ENCODE data around the gene SYT14. TPM values are rescaled to one million over a fixed set of nuclear protein-coding genes. Genes with fewer than 3 reads are reported as not detected.

Gene SYT14
- polyA plus RNA-seq, 1 donor (not counting 4 experiments of a cell fraction or from before 2014, with no cell fraction given), result 8.3 TPM

GRCh38 chr1:210198840-210199239 is 260.8 kb downstream of the SYT14 start:
- no peak for FAIRE-seq
- Histone ChIP-seq H3K4me3 (ENCODE audit: control insufficient read depth in 2 of 3, extremely low read depth in 1 of 3, insufficient read depth in 2 of 3, low read depth in 1 of 3, low read length in 3 of 3) (no peak overlapping the region), H4K20me1 (ENCODE audit: control insufficient read depth, extremely low read depth, insufficient read depth, low read length) (no peaks in the 10 kb centered on the region), H3K36me3 (ENCODE audit: control insufficient read depth in 2 of 2, extremely low read depth in 1 of 2, insufficient read depth in 2 of 2, low read length in 2 of 2) (no peaks in the 10 kb centered on the region), H3K9me1 (ENCODE audit: control insufficient read depth, extremely low read depth, insufficient read depth, low read length) (no peaks in the 10 kb centered on the region), H3K27me3 (ENCODE audit: control insufficient read depth, extremely low read depth, insufficient read depth, low read length) (no peaks in the 10 kb centered on the region), H3K9me3 (ENCODE audit: control insufficient read depth, low read depth, low read length) (peaks cover 3% of the 10 kb centered on the region), H3K4me2 (ENCODE audit: control insufficient read depth, extremely low read depth, insufficient read depth, low read depth, low read length) (no peak overlapping the region), H3K9ac (ENCODE audit: control insufficient read depth, extremely low read depth, insufficient read depth, low read length) (no peak overlapping the region), H2AFZ (ENCODE audit: control insufficient read depth, low read length) (no peak overlapping the region), H3K79me2 (ENCODE audit: control insufficient read depth, insufficient read depth, low read length) (no peaks in the 10 kb centered on the region), H3K27ac (ENCODE audit: control insufficient read depth, insufficient read depth, low read length) (no peak overlapping the region), H3K4me1 (ENCODE audit: control insufficient read depth, extremely low read depth, insufficient read depth, low read length) (peaks cover 6% of the 10 kb centered on the region)
- dilution Hi-C loops (cut with MboI; ENCODE audit: extremely low pct_ligation_motif_present, low sequenced_read_pairs), result no loop called here
- no peak for DNase-seq (ENCODE audit: low read depth, low spot score)
- TF ChIP-seq CTCF (optimal IDR thresholded peaks at IDR 0.05 in 1 of 3, IDR thresholded peaks at IDR 0.05 in 1 of 3, conservative IDR thresholded peaks at IDR 0.05 in 1 of 3; ENCODE audit: extremely low read depth in 1 of 3, insufficient read depth in 2 of 3, low read length in 3 of 3), result no peak
- TF ChIP-seq EZH2 (IDR thresholded peaks at IDR 0.05; ENCODE audit: low read length), result no peak

- FAIRE-seq, result no peak
- Histone ChIP-seq H3K9me1 (ENCODE audit: control insufficient read depth, extremely low read depth, insufficient read depth, low read length) (no peaks in the 10 kb centered on the region), H3K4me1 (ENCODE audit: control insufficient read depth, extremely low read depth, insufficient read depth, low read length) (peaks cover 6% of the 10 kb centered on the region), H3K9ac (ENCODE audit: control insufficient read depth, extremely low read depth, insufficient read depth, low read length) (no peak overlapping the region), H3K4me3 (ENCODE audit: control insufficient read depth in 2 of 3, extremely low read depth in 1 of 3, insufficient read depth in 2 of 3, low read depth in 1 of 3, low read length in 3 of 3) (no peak overlapping the region), H3K79me2 (ENCODE audit: control insufficient read depth, insufficient read depth, low read length) (no peaks in the 10 kb centered on the region), H3K27ac (ENCODE audit: control insufficient read depth, insufficient read depth, low read length) (no peak overlapping the region), H2AFZ (ENCODE audit: control insufficient read depth, low read length) (no peak overlapping the region), H3K4me2 (ENCODE audit: control insufficient read depth, extremely low read depth, insufficient read depth, low read depth, low read length) (no peak overlapping the region), H3K36me3 (ENCODE audit: control insufficient read depth in 2 of 2, extremely low read depth in 1 of 2, insufficient read depth in 2 of 2, low read length in 2 of 2) (no peaks in the 10 kb centered on the region), H3K9me3 (ENCODE audit: control insufficient read depth, low read depth, low read length) (peaks cover 3% of the 10 kb centered on the region), H4K20me1 (ENCODE audit: control insufficient read depth, extremely low read depth, insufficient read depth, low read length) (no peaks in the 10 kb centered on the region), H3K27me3 (ENCODE audit: control insufficient read depth, extremely low read depth, insufficient read depth, low read length) (no peaks in the 10 kb centered on the region)
- no peak for DNase-seq (ENCODE audit: low read depth, low spot score)
- no peak for TF ChIP-seq EZH2 (IDR thresholded peaks at IDR 0.05; ENCODE audit: low read length)
- no peak for TF ChIP-seq CTCF (optimal IDR thresholded peaks at IDR 0.05 in 1 of 3, IDR thresholded peaks at IDR 0.05 in 1 of 3, conservative IDR thresholded peaks at IDR 0.05 in 1 of 3; ENCODE audit: extremely low read depth in 1 of 3, insufficient read depth in 2 of 3, low read length in 3 of 3)
- dilution Hi-C loops (cut with MboI; ENCODE audit: extremely low pct_ligation_motif_present, low sequenced_read_pairs), result no loop called here
These were observed 262.2 kb downstream of the SYT14 start for GRCh38 chr1:210200124-210200736.
